Panc1 (cell line): ENCODE measurements around the gene PLXNA2. TPM values are rescaled to one million over a fixed set of nuclear protein-coding genes. Genes with fewer than 3 reads are reported as not detected.

ENCODE experiments used
- ATAC-seq: fragments of 200-7000 bp; cut with Tn5 transposase; 2 replicates; pipeline ENCODE4 v1.9.1; 2020; ENCODE audit warnings: mild to moderate bottlenecking, moderate library complexity
- BruUV-seq: library from RNA; stranded (reverse); fragments of 400-500 nt; replicated peaks from 2 replicates; lab custom pipeline; 2021; lab: Mats Ljungman, UMichigan
- CTCF ChIA-PET: fragments of 300-600 bp; sonication (Branson Sonifier 250); formaldehyde crosslinking; loops from one replicate; lab custom pipeline; 2022; ENCODE audit warnings: antibody characterized with exemption; lab: Charles Lee
- POLR2A ChIA-PET: fragments of 300-600 bp; sonication (Branson Sonifier 250); formaldehyde crosslinking; loops from one replicate; lab custom pipeline; 2022; ENCODE audit warnings: antibody characterized with exemption; lab: Charles Lee
- DNase-seq: peaks from one replicate; pipeline ENCODE4 v3.0.0-alpha.2; 2010; ENCODE audit warnings: low read depth, low spot score
- H3K27ac ChIP-seq: 2 replicates; pipeline ENCODE4 v1.5.1; 2011; ENCODE audit warnings: mild to moderate bottlenecking, low read length, inconsistent platforms
- H3K27me3 ChIP-seq: fragments of 200-500 bp; sonication (Bioruptor generic); 2 replicates; pipeline ENCODE4 v1.6.0; 2014; ENCODE audit warnings: low read length, inconsistent platforms; ENCODE audit not compliant: control insufficient read depth, insufficient read depth
- H3K36me3 ChIP-seq: fragments of 200-500 bp; sonication (Bioruptor generic); 2 replicates; pipeline ENCODE4 v1.5.1; 2014; ENCODE audit warnings: inconsistent platforms, mild to moderate bottlenecking, low read length, moderate library complexity; ENCODE audit not compliant: control insufficient read depth, insufficient read depth
- H3K4me1 ChIP-seq: 2 replicates; pipeline ENCODE4 v1.5.1; 2011; ENCODE audit warnings: inconsistent platforms, mild to moderate bottlenecking, low read length, moderate library complexity; ENCODE audit not compliant: control insufficient read depth, insufficient read depth
- H3K4me3 ChIP-seq, 2 experiments: 2 replicates each; pipeline ENCODE4 v1.5.1; 2011 to 2012; ENCODE audit warnings: low read depth in 2 of 2, low read length in 2 of 2, mild to moderate bottlenecking in 2 of 2, inconsistent platforms in 1 of 2, moderate library complexity in 1 of 2
- H3K9me3 ChIP-seq: fragments of 200-500 bp; sonication (Bioruptor generic); 2 replicates; pipeline ENCODE4 v1.5.1; 2014; ENCODE audit warnings: low read depth, mild to moderate bottlenecking, inconsistent platforms, low read length, moderate library complexity; ENCODE audit not compliant: control insufficient read depth, insufficient read depth
- POLR2AphosphoS5 ChIP-seq: IDR thresholded peaks from 2 replicates; pipeline ENCODE4 v1.6.1; 2012; ENCODE audit warnings: mild to moderate bottlenecking, low read depth, low read length, moderate library complexity
- SIN3A ChIP-seq: IDR thresholded peaks from 2 replicates; pipeline ENCODE4 v1.6.1; 2012; ENCODE audit warnings: low read depth, mild to moderate bottlenecking, low read length, moderate library complexity, borderline replicate concordance; ENCODE audit not compliant: insufficient read depth
- TCF7L2 ChIP-seq: IDR thresholded peaks from 2 replicates; pipeline ENCODE4 v1.6.1; 2011; ENCODE audit warnings: mild to moderate bottlenecking, low read depth, low read length, inconsistent platforms
- in situ Hi-C: cut with HindIII; loops from 2 replicates; pipeline ENCODE4 v1.10.0; 2016; ENCODE audit warnings: low sequenced_read_pairs, low pct_unique_long_range_greater_than_20kb
- intact Hi-C: fragments of 100-400 bp; cut with micrococcal nuclease; formaldehyde crosslinking; loops from one replicate; pipeline ENCODE4 v1.10.0; 2022; ENCODE audit not compliant: unreplicated experiment
- total RNA-seq: library from RNA; stranded (reverse); gene quantifications from one replicate; pipeline ENCODE4 v1.2.1, GENCODE V29; 2021; ENCODE audit not compliant: unreplicated experiment
- TF ChIP-seq, protein P1 (sequence below), 2 experiments: IDR thresholded peaks; 2 replicates each; pipeline ENCODE4 v1.6.1; 2011 to 2012; ENCODE audit warnings: low read depth in 2 of 2, control low read depth in 1 of 2, low read length in 1 of 2, mild to moderate bottlenecking in 1 of 2, moderate library complexity in 1 of 2; ENCODE audit not compliant: insufficient read depth in 1 of 2
- TF ChIP-seq, protein P2 (sequence below): fragments of 450-650 bp; IDR thresholded peaks from 2 replicates; pipeline ENCODE4 v1.5.1; 2017; ENCODE audit warnings: mild to moderate bottlenecking

Gene PLXNA2
- total RNA-seq, 1 experiment from 2014 or later = 0.98 TPM

DNA sequence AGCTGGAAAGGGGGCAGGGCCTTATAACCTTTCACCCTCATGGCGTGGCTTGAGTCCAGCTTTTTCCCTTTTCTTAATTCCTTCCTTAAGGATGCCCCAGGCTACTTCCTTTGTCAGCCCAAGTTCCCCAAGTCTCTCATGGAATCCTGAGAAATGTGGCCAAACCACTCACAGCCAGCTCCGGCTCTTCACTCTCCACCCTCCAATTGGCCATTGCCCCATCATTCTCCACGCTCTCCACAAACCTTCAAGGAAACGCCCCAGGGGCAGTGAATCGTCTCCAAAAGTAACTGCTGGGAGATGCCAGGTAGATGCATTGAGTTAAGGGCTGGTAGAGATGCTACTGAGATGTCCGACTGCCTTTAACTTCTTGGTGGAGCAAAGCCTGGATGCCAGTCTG is 219.8 kb downstream of the PLXNA2 start:
- in situ Hi-C loops = no loop called here
- H3K27ac ChIP-seq = no peak overlapping the region
- no peak for ATAC-seq
- no peak for DNase-seq
- H3K9me3 ChIP-seq = no peaks in the 10 kb centered on the region
- no peaks in the 10 kb centered on the region; the same call in 1 of the 2 replicates for H3K27me3 ChIP-seq
- POLR2A ChIA-PET = no interaction called here
- H3K4me3 ChIP-seq = no peak overlapping the region
- no peaks in the 10 kb centered on the region for H3K4me1 ChIP-seq
- H3K36me3 ChIP-seq = no peaks in the 10 kb centered on the region
- intact Hi-C loops = loop anchor here (5.0 kb wide), 1 partner anchor 68 kb away; no protein-coding TSS in a partner anchor
- TF ChIP-seq POLR2AphosphoS5 (no peak), TCF7L2 (no peak)
- TF ChIP-seq, protein P1, sequence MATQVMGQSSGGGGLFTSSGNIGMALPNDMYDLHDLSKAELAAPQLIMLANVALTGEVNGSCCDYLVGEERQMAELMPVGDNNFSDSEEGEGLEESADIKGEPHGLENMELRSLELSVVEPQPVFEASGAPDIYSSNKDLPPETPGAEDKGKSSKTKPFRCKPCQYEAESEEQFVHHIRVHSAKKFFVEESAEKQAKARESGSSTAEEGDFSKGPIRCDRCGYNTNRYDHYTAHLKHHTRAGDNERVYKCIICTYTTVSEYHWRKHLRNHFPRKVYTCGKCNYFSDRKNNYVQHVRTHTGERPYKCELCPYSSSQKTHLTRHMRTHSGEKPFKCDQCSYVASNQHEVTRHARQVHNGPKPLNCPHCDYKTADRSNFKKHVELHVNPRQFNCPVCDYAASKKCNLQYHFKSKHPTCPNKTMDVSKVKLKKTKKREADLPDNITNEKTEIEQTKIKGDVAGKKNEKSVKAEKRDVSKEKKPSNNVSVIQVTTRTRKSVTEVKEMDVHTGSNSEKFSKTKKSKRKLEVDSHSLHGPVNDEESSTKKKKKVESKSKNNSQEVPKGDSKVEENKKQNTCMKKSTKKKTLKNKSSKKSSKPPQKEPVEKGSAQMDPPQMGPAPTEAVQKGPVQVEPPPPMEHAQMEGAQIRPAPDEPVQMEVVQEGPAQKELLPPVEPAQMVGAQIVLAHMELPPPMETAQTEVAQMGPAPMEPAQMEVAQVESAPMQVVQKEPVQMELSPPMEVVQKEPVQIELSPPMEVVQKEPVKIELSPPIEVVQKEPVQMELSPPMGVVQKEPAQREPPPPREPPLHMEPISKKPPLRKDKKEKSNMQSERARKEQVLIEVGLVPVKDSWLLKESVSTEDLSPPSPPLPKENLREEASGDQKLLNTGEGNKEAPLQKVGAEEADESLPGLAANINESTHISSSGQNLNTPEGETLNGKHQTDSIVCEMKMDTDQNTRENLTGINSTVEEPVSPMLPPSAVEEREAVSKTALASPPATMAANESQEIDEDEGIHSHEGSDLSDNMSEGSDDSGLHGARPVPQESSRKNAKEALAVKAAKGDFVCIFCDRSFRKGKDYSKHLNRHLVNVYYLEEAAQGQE (IDR thresholded peaks at IDR 0.05; ENCODE audit: insufficient read depth in 1 of 2, low read depth in 2 of 2, low read length in 1 of 2) = no peak
- CTCF ChIA-PET = no interaction called here
- no TSS peak for BruUV-seq

DNA sequence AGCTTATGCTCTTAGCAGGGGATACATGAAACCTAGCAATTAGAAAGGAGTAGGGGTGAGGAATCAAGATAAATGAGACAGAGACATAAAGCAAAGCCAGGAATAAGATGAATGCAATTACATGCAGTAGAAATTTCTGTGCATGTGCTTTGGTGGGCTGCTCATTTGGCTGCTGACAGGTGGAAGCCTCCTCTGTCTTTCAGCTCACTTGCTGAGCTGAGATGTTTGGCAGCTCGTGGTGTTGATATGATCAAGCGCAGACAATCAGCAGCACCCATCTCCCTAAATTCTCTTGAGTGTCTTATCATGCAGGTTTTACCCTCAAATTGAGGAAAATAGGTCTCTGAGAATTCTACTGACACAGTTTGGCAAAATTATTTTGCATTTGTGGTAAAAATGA is 224.9 kb downstream of the PLXNA2 start:
- in situ Hi-C loops (no loop called here), intact Hi-C loops (no loop called here)
- no peaks in the 10 kb centered on the region for H3K36me3 ChIP-seq
- CTCF ChIA-PET = no interaction called here
- TF ChIP-seq POLR2AphosphoS5 (no peak), SIN3A (no peak), TCF7L2 (no peak)
- TF ChIP-seq, protein P1 (IDR thresholded peaks at IDR 0.05; ENCODE audit: insufficient read depth in 1 of 2, low read depth in 2 of 2, low read length in 1 of 2) = no peak
- TF ChIP-seq, protein P2, sequence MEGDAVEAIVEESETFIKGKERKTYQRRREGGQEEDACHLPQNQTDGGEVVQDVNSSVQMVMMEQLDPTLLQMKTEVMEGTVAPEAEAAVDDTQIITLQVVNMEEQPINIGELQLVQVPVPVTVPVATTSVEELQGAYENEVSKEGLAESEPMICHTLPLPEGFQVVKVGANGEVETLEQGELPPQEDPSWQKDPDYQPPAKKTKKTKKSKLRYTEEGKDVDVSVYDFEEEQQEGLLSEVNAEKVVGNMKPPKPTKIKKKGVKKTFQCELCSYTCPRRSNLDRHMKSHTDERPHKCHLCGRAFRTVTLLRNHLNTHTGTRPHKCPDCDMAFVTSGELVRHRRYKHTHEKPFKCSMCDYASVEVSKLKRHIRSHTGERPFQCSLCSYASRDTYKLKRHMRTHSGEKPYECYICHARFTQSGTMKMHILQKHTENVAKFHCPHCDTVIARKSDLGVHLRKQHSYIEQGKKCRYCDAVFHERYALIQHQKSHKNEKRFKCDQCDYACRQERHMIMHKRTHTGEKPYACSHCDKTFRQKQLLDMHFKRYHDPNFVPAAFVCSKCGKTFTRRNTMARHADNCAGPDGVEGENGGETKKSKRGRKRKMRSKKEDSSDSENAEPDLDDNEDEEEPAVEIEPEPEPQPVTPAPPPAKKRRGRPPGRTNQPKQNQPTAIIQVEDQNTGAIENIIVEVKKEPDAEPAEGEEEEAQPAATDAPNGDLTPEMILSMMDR = no peak
- no TSS peak for BruUV-seq
- peaks cover 2% of the 10 kb centered on the region for H3K27me3 ChIP-seq
- DNase-seq (no peak), ATAC-seq (no peak)
- H3K27ac ChIP-seq = no peak overlapping the region
- POLR2A ChIA-PET = no interaction called here
- no peaks in the 10 kb centered on the region for H3K4me1 ChIP-seq
- H3K9me3 ChIP-seq = no peaks in the 10 kb centered on the region
- H3K4me3 ChIP-seq = no peak overlapping the region
